NB4 (cell line): ENCODE measurements around the gene MROH8.

Experiments
- MAX ChIP-seq: IDR thresholded peaks from 2 replicates; pipeline ENCODE4 v1.6.1; 2011; ENCODE audit warnings: low read depth, low read length
- MYC ChIP-seq: IDR thresholded peaks from 2 replicates; pipeline ENCODE4 v1.6.1; 2011; ENCODE audit warnings: low read depth, low read length
- POLR2A ChIP-seq: IDR thresholded peaks from 2 replicates; pipeline ENCODE4 v1.6.1; 2011; ENCODE audit warnings: mild to moderate bottlenecking; ENCODE audit not compliant: insufficient read length; ENCODE audit errors: extremely low read depth
- TF ChIP-seq, protein P1 (sequence below): IDR thresholded peaks from one replicate; pipeline ENCODE4 v1.5.1; 2012; ENCODE audit warnings: low read depth, low read length

GRCh38 chr20:37120497-37120896, 58.9 kb downstream of the MROH8 start:
- TF ChIP-seq, protein P1, sequence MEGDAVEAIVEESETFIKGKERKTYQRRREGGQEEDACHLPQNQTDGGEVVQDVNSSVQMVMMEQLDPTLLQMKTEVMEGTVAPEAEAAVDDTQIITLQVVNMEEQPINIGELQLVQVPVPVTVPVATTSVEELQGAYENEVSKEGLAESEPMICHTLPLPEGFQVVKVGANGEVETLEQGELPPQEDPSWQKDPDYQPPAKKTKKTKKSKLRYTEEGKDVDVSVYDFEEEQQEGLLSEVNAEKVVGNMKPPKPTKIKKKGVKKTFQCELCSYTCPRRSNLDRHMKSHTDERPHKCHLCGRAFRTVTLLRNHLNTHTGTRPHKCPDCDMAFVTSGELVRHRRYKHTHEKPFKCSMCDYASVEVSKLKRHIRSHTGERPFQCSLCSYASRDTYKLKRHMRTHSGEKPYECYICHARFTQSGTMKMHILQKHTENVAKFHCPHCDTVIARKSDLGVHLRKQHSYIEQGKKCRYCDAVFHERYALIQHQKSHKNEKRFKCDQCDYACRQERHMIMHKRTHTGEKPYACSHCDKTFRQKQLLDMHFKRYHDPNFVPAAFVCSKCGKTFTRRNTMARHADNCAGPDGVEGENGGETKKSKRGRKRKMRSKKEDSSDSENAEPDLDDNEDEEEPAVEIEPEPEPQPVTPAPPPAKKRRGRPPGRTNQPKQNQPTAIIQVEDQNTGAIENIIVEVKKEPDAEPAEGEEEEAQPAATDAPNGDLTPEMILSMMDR, result no peak
- TF ChIP-seq POLR2A (no peak), MAX (no peak), MYC (no peak)
